RCC 7860 (cell line): ENCODE results near the gene MYH6.

Experiments used
- DNase-seq: peaks from one replicate; pipeline ENCODE4 v3.0.0-alpha.2; 2015; ENCODE audit warnings: low spot score
- FAIRE-seq: peaks from 2 replicates; lab custom pipeline; 2012; peaks lifted over from hg19 to GRCh38; lab: Jason Lieb, UNC

Gene MYH6

DNA sequence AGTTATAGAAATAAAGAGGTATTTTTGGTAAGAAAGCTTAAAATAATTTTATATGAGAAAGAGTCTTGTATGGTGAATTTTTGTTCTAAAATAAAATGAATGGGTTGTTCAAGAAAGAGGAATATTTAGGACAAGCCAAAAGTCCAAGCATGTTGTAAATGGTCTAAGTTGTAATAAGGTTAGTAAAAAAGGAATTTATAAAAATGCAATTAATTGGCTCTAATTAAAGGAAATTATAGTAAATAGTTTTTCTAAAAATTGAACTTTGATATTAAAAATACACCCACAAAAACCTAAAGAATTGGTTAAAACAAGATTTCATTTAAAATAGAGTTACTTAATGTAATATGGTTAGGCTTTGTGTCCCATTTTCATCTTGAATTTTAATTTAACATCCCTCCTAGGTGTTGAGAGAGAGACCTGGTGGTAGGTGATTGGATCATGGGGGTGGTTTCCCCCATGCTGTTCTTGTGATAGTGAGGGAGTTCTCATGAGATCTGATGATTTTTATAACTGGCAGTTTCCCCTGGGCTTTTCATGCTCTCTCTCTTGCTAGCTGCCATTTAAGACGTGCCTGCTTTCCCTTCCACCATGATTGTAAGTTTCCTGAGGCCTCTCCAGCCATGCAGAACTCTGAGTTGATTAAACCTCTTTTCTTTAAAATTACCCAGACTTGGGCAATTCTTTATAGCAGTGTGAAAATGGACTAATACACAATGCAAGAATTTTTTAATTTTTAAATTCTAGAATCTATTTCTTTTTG, 68.4 kb downstream of the MYH6 start:
- no peak for DNase-seq
- no peak for FAIRE-seq

DNA sequence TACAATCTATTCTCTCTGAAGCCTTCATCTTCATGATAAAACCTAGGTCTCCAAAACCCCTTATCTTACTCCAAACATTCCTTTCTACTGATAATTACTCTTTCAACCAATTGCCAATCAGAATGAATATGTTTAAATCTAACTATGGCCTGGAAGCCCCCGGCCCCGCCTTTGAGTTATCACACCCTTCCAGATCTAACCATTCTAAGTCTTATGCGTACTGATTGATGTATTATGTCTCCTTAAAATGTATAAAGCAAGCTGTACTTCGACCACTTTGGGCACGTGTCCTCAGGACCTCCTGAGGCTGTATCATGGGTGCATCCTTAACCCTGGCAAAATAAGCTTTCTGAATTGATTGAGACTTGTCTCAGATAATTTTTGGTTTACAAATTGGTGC, 72.5 kb downstream of the MYH6 start:
- FAIRE-seq = no peak
- DNase-seq = no peak
